WTC11 (cell line): ENCODE results near the gene TPM2.
"Not testable (repeated sequence)": the region's sequence is repeated elsewhere in the genome, so short reads cannot be mapped to it uniquely, and the experiment has no call there.

Source experiments
- CTCF ChIP-seq: fragments of 200-600 bp; IDR thresholded peaks from 2 replicates; pipeline ENCODE4 v1.8.0; 2022; ENCODE audit warnings: antibody characterized with exemption
- E2F4 ChIP-seq: sonication (generic); formaldehyde crosslinking; IDR thresholded peaks from 2 replicates; pipeline ENCODE4 v1.8.1; 2022; ENCODE audit warnings: low read depth, mild to moderate bottlenecking, moderate library complexity, missing genetic modification reagents, borderline replicate concordance
- ELF4 ChIP-seq: sonication (generic); formaldehyde crosslinking; IDR thresholded peaks from 2 replicates; pipeline ENCODE4 v1.8.1; 2022; ENCODE audit warnings: low read depth, mild to moderate bottlenecking, moderate library complexity, missing genetic modification reagents
- ESRRA ChIP-seq: sonication (generic); formaldehyde crosslinking; IDR thresholded peaks from 2 replicates; pipeline ENCODE4 v1.8.1; 2022; ENCODE audit warnings: mild to moderate bottlenecking, missing genetic modification reagents, borderline replicate concordance
- HMGXB4 ChIP-seq: sonication (generic); formaldehyde crosslinking; IDR thresholded peaks from 2 replicates; pipeline ENCODE4 v1.8.1; 2023; ENCODE audit warnings: mild to moderate bottlenecking, moderate library complexity, missing genetic modification reagents
- IRF2 ChIP-seq: sonication (generic); formaldehyde crosslinking; IDR thresholded peaks from 2 replicates; pipeline ENCODE4 v1.8.0; 2022; ENCODE audit warnings: low read depth, missing genetic modification reagents, borderline replicate concordance
- MAX ChIP-seq: sonication (generic); formaldehyde crosslinking; IDR thresholded peaks from 2 replicates; pipeline ENCODE4 v1.8.0; 2022; ENCODE audit warnings: mild to moderate bottlenecking, missing genetic modification reagents
- TEAD4 ChIP-seq: sonication (generic); formaldehyde crosslinking; IDR thresholded peaks from 2 replicates; pipeline ENCODE4 v1.8.0; 2022; ENCODE audit warnings: mild to moderate bottlenecking, missing genetic modification reagents
- USF1 ChIP-seq: sonication (generic); formaldehyde crosslinking; IDR thresholded peaks from 2 replicates; pipeline ENCODE4 v1.8.0; 2022; ENCODE audit warnings: mild to moderate bottlenecking, missing genetic modification reagents
- ZNF232 ChIP-seq: sonication (generic); formaldehyde crosslinking; IDR thresholded peaks from 2 replicates; pipeline ENCODE4 v1.8.0; 2022; ENCODE audit warnings: mild to moderate bottlenecking, missing genetic modification reagents
- ZNF263 ChIP-seq: sonication (generic); formaldehyde crosslinking; IDR thresholded peaks from 2 replicates; pipeline ENCODE4 v1.8.1; 2022; ENCODE audit warnings: low read depth, mild to moderate bottlenecking, moderate library complexity, missing genetic modification reagents

- not testable (repeated sequence) for TF ChIP-seq CTCF; TEAD4 (CRISPR knock-in tag); ZNF263 (CRISPR knock-in tag); ZNF232 (CRISPR knock-in tag); ELF4; IRF2; E2F4 (CRISPR knock-in tag); MAX (CRISPR knock-in tag); USF1 (CRISPR knock-in tag); ESRRA (CRISPR knock-in tag); HMGXB4 (CRISPR knock-in tag)
These were observed 44.0 kb downstream of the TPM2 start for GRCh38 chr9:35645736-35646135.
